ENCODE data around the gene ZNF207.

Gene ZNF207

GRCh38 chr17:32333187-32333586 is 16.8 kb upstream of the ZNF207 start:
- DNase-seq (ENCODE audit: low read depth) = no peak
- no peak for TF ChIP-seq CTCF (IDR thresholded peaks at IDR 0.05; ENCODE audit: low read depth, low read length, missing control alignments)
- H3K4me3 ChIP-seq (ENCODE audit: low read depth, low read length) = no peak overlapping the region

- no peak for TF ChIP-seq CTCF (IDR thresholded peaks at IDR 0.05; ENCODE audit: low read depth, low read length, missing control alignments)
- no peak overlapping the region for H3K4me3 ChIP-seq (ENCODE audit: low read depth, low read length)
Measured at GRCh38 chr17:32335046-32335445, 14.9 kb upstream of the ZNF207 start.

GRCh38 chr17:32335687-32336086 is 14.3 kb upstream of the ZNF207 start:
- TF ChIP-seq CTCF (IDR thresholded peaks at IDR 0.05; ENCODE audit: low read depth, low read length, missing control alignments) = no peak
- no peak for DNase-seq (ENCODE audit: low read depth)
- no peak overlapping the region for H3K4me3 ChIP-seq (ENCODE audit: low read depth, low read length)

More at GRCh38 chr17:32335046-32335445, 14.9 kb upstream of the ZNF207 start:
- DNase-seq (ENCODE audit: low read depth) = no peak

GRCh38 chr17:32341141-32341856 is 8.7 kb upstream of the ZNF207 start:
- H3K4me3 ChIP-seq (ENCODE audit: low read depth, low read length) = peak overlapping the region; percentile 57
- TF ChIP-seq CTCF (IDR thresholded peaks at IDR 0.05; ENCODE audit: low read depth, low read length, missing control alignments) = peak; percentile 42
- DNase-seq (ENCODE audit: low read depth) = no peak

GRCh38 chr17:32341857-32342602 is 7.9 kb upstream of the ZNF207 start, which contains the start of gene C17orf75:
Gene C17orf75 (minus strand): TSS chr17:32342173. CDS start chr17:32342139, 34 bp downstream.
- peak; percentile 42 for DNase-seq (ENCODE audit: low read depth)
- peak within 1 kb of the TSS; percentile 57 for H3K4me3 ChIP-seq (ENCODE audit: low read depth, low read length)
- TF ChIP-seq CTCF (IDR thresholded peaks at IDR 0.05; ENCODE audit: low read depth, low read length, missing control alignments) = no peak

GRCh38 chr17:32342603-32343325 is 7.2 kb upstream of the ZNF207 start:
- DNase-seq (ENCODE audit: low read depth) = no peak
- no peak for TF ChIP-seq CTCF (IDR thresholded peaks at IDR 0.05; ENCODE audit: low read depth, low read length, missing control alignments)
- H3K4me3 ChIP-seq (ENCODE audit: low read depth, low read length) = peak overlapping the region; percentile 57; the same call in 1 of the 2 replicates

Measured in GM12864 (cell line).